ENCODE data around the gene PAPOLG. TPM values are rescaled to one million over a fixed set of nuclear protein-coding genes. Genes with fewer than 3 reads are reported as not detected.

Gene PAPOLG
- total and polyA plus RNA-seq, 2 of the 13 experiments (the other 11 are each of a cell fraction or from before 2014, with no cell fraction given), result 10.1 to 10.4 TPM

- no peak for TF ChIP-seq HMGXB3 (CRISPR knock-in tag; IDR thresholded peaks at IDR 0.05; ENCODE audit: borderline replicate concordance)
- no peak for TF ChIP-seq ZNF496 (CRISPR knock-in tag; IDR thresholded peaks at IDR 0.05; ENCODE audit: insufficient replicate concordance)
- no peak for TF ChIP-seq TFDP1 (CRISPR knock-in tag; IDR thresholded peaks at IDR 0.05; ENCODE audit: borderline replicate concordance)
- peak; percentile 51 for TF ChIP-seq TEAD3 (CRISPR knock-in tag; optimal IDR thresholded peaks at IDR 0.05; ENCODE audit: borderline replicate concordance)
- no peak; the same call in 2 of the 3 replicates for TF ChIP-seq MXI1 (IDR thresholded peaks at IDR 0.05; ENCODE audit: borderline replicate concordance, low read depth, low read length)
- TF ChIP-seq MNT (IDR thresholded peaks at IDR 0.05), result no peak
- peak; percentile 69; the same call in 1 of the 2 replicates for TF ChIP-seq YEATS2 (CRISPR knock-in tag; IDR thresholded peaks at IDR 0.05; ENCODE audit: borderline replicate concordance)
- no peak for TF ChIP-seq NR2F1 (CRISPR knock-in tag; IDR thresholded peaks at IDR 0.05)
- no peak for TF ChIP-seq EHMT2 (IDR thresholded peaks at IDR 0.05; ENCODE audit: borderline replicate concordance, low read depth, low read length)
- TF ChIP-seq STAT6 (CRISPR knock-in tag; IDR thresholded peaks at IDR 0.05; ENCODE audit: borderline replicate concordance), result no peak
- peak; percentile 41; the same call in 1 of the 2 replicates for TF ChIP-seq ZBTB37 (CRISPR knock-in tag; IDR thresholded peaks at IDR 0.05)
- TF ChIP-seq RCOR2 (CRISPR knock-in tag; IDR thresholded peaks at IDR 0.05), result no peak
- no peak for TF ChIP-seq ZKSCAN1 (IDR thresholded peaks at IDR 0.05; ENCODE audit: low read length)
- TF ChIP-seq MLLT10 (CRISPR knock-in tag; IDR thresholded peaks at IDR 0.05), result no peak
- TF ChIP-seq ZNF30 (CRISPR knock-in tag; IDR thresholded peaks at IDR 0.05), result no peak
- peak; percentile 53; the same call in 1 of the 2 replicates for TF ChIP-seq GABPB1 (CRISPR knock-in tag; IDR thresholded peaks at IDR 0.05)
- TF ChIP-seq NFRKB (IDR thresholded peaks at IDR 0.05), result no peak
These were observed at the start of gene PAPOLG (continued) for GRCh38 chr2:60756097-60757087.

Data from HepG2 (cell line).